NCI-H1092 (cell line): ENCODE results near the gene CPS1.

ENCODE experiments used
- DNase-seq: peaks from one replicate; lab custom pipeline; 2025; lab: John Stamatoyannopoulos, UW

The CPS1 gene

DNA sequence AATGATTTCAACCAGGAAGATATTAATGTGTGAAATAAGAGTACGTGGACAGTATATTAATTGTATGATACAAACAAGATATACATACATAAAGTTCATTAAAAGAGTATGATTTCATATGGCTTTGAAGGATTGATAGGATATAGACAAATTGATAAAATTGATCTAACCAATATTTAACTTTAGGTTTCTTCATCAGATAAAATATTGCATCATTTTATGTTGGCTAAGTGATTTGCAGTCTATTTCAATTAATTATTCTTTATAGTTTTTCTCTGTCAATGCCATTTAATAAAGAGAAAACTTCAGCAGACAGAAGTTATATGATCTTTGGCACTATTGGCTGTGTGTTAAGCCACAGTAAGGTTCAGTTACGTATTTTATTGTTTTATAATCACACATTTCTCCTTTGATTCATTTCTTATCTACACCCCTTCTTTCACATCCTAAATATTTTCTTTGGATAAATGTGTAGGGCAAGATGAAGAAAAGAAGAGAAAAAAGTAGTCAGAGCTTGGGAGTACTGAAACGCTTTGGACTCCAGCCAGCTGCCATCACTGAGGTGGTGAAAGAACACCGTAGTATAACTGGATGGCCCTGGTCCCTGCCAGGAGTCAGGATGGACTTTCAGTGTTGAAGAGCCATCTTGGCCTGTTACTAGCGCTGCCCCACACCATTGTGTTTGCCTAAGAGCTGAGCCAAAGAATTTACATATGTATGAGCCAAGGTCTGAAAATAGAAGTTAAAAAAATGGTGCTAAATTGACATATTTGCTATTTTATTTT lies 9.8 kb upstream of the CPS1 start:
- no peak for DNase-seq

DNA sequence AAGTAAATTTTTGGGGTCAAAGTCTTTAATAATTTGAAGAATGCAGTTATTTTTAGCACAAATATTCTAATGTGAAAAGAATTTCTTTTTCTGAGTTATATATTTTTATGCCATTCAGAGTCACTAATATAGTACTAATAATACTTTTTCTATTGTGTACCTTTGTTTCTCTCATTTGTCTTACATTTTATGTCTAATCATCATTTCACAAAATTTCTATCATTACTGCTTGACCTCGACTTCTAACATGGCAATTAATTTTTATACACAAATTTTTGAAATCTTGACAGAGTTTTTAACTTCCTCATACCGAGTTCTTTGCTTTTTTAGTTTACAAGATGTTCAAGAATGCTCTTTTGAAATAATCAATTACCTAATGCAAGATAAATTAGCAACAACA lies 8.4 kb upstream of the CPS1 start:
- no peak for DNase-seq

DNA sequence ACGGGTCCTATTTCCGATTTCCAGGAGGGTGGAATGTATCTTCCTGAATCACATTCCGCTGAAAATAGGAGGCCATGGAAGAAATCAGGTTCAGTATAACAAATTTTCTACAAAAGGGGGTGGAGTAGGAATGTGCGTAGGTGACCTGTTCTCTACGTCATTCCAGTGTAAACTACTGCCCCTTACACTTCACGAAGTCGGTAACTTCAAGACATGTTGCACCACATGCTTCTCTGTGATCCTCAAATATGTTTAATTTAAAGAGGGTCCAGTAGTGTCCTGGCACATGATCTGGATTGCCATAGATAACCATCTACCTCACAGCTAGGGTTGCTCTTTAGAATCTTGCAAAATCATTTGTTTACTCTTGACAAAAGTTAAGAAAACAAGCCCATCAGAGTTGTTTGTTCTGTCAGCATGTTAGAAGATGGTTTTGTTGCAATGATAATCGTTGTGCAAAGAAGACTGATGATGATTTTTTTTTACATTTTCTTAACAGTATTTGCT lies 7.5 kb upstream of the CPS1 start:
- no peak for DNase-seq

DNA sequence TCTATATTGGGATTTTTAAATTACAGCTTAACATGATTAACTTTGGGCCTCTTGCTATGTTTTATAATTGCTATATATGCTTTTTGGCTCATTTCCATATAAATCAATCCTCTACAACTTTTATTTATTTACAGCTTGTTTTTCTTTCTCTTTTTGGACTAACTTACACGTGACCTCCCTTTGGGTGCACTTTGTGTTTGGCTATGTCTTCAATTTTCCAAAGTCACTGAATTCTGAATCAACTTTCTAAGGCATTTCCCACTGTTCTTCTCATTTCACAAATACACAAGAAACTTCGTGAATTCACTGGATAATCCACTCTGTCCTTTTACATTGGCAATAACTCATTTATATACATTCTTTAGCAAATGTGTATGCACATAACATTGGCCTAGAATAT lies 5.4 kb upstream of the CPS1 start:
- no peak for DNase-seq

DNA sequence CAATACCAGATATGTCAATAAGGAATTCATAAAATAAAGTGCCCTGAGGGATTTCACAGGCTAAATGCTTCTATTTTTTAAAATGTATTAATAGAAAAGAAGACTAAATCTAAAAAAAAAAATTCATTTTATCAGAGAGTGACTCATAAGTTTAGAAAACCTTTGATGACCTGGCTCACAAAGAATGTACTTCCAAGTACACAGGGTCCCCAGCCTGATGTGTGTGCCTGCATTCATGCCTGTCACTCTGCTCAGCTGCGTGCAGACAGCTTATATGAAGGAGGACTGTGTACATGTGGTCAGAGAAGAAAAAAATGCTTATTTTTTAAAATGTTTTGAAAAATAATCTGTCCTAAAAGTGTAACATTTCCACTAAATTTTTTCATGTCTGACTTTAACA lies 3.0 kb upstream of the CPS1 start:
- DNase-seq: no peak

DNA sequence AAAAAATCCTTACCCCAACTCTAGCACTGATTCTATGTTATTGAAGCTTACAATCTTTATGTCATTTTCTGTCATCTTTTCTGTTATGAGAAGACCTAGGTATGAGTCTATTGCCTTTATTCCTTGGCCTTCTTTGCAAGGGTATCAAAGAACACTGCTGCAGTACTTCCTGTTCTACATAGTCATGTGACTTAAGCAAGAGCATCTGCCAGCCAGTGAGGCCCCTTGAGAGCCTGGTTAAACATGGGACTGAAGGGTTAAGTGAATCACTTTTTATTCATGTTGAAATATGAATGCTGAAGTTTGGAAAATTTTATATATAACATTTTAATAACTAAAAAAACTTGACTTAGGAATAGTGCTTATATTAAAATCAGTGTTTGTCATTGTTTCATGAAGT lies 844 bp upstream of the CPS1 start:
- DNase-seq: no peak

DNA sequence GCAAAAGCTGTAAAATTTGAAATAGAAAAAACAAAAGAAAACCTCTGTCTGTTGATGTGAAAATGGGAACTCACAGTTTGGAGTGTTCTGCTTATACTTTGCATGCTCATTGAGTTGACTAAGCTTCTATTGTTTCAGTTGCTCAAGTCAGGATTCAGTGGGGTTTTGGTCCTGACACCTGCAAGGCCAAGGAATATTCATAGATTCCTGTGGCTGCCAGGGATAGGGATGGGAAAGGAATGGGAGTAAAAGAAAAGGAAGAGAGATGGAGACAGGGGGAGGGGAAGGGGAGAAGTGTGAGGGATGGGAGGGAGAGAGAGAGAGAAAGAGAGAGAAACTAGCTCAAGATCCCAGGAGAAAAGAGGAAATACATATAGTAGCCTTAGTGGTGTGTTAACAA lies 1.3 kb downstream of the CPS1 start:
- DNase-seq: no peak

DNA sequence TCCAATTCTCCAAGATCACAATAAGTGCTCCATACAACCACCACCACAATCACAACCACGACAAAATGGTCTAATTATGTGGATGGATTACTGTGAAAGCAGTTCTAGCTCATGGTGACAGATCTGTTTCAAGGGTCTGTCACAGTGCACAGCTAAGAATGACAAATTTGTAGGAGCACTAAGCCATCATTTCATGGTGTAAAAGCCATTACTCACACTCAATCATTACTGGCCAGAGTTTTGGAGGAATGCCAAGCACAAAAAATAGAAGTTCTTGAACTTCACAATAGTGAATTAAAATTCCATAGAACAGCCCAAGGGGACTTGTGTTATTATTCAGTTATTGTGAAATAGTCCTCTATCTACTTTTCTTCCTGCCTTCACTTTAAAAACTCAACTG lies 2.3 kb downstream of the CPS1 start:
- no peak for DNase-seq

DNA sequence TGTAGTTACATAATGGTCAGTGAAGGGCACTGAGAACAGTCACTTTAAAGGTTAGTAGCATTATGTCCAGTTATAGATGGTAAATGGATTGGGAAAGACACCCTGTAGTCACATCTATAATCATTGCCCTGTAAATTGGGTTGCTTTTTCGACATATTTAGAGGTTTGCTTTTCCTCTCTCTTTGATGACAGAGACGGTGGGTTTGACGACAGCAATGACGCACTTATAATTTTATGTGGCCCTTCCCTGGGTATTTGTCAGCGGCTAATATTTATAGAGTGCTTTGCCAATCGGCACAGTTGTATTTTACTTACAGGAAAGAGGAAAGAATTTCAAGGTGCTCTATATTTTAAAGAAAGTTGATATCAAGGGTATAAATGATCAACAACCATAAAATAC lies 2.8 kb downstream of the CPS1 start:
- DNase-seq: no peak

DNA sequence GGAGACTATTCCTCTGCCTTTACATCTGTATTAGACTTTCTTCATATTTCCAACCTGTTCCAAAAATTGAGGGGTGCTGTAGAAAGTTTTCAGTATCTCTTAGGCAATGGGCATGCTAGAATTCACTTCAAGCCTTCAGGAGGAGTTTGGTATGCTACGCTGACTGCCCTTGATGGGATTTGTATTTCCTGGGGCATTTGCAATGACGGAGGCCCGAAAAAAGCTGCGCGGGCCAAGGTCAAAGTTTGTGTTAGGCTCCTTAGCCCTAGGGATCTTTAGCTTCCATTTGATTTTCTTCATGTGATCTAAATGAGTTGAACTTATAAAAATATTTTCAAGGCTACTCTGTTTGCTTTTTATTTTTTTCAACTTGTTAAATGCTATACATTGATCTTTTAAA lies 5.1 kb downstream of the CPS1 start:
- DNase-seq: no peak

DNA sequence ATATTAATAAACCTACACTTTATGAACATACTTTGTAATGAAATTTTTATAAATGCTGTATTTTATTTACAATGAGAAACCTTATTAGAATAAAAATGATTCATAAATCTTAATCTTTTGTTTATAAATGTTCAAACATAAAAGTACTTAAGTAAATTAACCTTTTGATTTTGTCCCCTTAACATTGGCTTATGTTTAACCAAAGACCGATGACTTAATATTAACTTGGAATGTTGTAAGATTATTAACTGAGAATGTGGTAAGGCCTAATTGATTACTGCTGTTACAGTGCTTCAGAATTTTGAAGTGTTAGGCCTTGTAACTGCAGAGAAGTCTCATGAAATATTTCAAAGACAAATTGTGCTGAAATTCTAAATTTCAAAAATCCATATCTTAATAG lies 5.7 kb downstream of the CPS1 start:
- no peak for DNase-seq

DNA sequence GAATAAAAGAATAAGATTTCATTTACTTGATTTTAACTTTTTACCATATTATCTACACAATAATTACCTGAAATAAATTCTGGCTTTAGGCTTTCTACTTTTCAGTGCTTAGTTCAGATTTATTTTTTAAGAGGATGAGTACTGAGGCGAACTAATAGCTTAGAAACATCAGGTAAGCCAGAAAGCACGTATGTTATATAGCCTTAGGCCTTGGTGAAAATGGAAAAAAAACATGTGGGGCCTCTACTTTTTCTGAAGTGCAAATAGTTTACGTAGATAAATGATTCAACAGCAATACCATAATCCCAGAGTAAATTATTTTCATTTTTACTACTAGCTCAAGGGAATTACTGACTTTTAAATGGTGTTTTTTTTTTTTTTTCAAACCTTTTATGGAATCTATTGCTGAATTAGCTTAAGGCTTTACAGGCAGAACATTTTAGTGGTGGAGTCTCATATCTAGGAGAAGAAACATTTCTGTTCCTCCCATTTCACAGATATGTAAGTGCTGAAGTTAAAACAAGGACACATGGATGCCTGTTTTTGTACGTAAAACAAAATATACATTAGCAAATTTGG lies 6.2 kb downstream of the CPS1 start:
- DNase-seq: no peak

DNA sequence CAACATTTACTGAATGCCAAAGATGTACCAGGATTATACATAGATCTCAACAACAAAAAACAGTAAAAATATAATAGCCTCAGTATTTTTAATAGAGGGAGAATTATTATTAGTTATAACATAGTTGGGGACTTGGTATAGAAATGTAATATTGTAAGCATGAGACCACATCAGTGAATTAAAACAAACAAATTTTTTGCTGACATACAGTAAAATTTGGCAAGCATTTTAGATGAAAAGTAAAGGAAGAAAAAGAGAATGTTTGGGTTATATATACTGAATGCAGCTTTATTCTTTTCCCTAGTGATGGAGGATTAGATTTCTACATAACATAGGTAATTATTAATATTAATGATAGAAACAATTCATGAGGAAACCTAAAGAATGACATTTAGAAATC lies 10.9 kb downstream of the CPS1 start:
- DNase-seq: no peak

DNA sequence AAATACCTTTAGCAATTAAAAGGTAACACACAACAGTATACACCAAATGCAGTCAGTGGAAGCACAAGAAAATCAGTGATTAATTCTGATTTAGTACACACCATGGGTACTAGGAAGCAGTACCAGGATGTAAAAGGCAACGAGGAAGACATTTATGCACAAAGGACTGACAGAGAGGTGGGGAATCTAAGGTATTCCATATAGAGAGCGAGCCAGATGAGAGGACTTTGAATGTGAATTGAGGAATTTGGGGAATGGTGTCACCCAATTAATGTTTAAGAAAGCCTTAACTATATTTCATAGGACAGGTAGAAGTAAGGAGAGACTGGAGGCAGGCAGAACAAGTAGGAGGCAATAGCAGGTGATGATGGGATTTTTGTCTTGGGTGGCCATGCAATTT lies 11.7 kb downstream of the CPS1 start:
- DNase-seq: no peak

DNA sequence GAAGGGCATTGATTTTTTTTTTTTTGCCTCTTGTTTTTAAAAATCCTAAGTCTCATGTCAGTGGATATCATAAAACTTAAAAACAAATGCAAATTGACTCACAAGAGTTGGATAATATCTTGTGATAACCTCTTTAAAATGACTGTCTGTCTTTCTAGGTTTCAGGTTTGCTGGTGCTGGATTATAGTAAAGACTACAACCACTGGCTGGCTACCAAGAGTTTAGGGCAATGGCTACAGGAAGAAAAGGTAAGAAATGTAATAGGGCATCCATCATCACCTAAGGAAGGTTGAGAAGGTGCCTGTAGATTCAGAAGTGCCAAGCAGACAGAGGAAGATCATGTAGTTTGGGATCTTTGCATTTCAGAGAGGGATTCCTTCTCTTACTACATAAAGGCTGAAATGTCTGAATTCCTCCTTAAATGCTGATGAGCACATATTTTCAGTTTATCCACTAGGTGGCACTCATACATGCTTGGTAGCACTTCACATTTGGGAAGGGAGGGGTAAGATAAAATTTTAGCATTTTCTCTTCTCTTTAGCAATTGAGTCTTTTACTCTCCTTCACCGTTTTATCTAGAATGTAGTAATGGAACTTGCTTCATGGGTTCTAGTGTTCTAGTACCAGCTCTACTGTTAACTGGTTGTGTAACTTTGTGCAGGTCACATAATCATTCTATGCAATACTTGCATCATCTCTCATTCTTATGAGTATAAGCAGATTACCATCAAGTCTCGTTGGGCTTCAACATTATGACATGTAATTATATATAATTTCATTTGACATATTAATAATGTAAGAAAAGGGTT lies 21.1 kb downstream of the CPS1 start:
- peak; percentile 11 for DNase-seq

DNA sequence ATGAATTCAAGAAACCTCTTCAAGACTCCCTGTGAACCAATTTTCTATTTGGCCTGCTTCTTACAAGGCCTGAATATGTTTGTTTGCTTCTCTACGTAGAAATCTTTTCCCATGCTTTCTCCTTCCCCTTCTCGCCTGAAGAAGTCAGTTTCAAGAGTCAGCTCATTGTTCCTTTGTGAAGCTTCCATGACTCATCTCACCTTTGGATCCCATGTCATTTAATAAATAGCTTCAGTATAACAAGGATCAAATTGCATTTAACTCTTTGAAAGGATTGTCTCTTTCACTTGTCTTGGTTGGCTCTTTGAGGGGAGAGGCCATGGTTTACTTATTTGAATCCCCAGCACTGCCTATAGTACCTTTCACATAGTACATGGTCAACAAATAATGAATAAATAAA lies 28.4 kb downstream of the CPS1 start:
- no peak for DNase-seq

DNA sequence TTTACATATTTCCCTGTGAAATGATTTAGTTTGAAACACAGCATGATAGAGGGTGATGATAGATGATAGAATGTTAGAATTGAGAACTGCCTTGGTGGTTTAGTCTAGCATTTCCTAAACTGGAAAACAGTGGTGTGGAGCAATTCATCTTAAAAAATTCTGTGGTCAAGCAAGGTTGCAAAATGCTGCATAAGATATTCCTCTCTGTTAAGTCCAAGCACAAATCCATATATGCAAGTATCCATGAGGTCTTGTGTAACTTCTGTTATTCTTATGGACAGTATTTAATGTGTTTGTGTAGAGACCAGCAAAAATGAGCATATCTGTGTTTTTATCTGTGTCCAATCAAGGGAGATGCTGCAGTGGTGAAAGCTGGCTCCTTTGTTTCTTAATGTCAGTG lies 30.0 kb downstream of the CPS1 start:
- DNase-seq: no peak

DNA sequence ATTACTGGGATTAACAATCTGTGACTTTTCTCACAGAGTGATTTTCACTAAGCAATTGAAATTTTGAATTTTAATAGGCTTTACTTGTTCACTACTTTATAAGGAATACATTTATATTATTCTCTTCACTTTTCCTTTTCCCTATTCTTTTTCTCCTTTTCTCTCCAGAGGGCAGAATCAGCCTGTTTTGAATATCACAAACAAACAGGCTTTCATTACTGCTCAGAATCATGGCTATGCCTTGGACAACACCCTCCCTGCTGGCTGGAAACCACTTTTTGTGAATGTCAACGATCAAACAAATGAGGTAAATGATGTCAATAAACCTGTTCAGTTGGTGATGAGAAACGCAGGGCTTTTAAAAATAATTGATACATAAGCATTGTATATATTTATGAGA lies 35.3 kb downstream of the CPS1 start:
- no peak for DNase-seq

DNA sequence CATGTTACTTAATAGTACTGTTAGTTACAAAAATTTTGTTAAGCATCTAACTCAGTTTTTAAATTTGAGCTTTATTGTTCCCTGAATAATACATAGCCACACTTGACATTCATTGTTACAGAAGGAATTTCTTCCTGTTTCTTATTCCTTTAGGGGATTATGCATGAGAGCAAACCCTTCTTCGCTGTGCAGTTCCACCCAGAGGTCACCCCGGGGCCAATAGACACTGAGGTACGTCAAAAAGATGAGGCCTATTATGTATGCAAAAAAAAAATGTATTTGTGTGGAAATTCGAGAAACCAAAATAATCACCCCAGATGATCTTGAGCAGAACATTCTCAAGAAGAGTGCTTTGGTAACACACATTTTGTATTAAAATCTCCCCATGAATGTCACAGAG lies 36.3 kb downstream of the CPS1 start:
- DNase-seq: no peak

DNA sequence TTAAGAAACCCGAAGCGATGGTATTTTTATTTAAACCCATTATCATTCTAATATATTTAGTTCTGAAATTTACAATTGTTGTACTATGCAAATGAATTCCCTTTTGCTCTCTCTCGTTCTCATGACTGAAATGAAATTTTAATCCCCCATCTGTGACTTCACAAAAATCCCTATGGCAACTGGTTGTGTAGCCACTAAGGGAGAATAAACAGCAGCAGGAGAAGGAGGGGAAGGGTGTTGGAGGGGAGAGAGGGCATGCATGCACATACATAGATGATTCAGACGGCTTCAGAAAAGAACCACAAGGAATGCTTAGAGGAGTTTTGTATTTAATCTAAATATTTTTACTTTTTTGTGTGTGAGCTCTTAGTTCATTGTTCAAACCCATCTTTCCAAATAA lies 36.8 kb downstream of the CPS1 start:
- DNase-seq: no peak

DNA sequence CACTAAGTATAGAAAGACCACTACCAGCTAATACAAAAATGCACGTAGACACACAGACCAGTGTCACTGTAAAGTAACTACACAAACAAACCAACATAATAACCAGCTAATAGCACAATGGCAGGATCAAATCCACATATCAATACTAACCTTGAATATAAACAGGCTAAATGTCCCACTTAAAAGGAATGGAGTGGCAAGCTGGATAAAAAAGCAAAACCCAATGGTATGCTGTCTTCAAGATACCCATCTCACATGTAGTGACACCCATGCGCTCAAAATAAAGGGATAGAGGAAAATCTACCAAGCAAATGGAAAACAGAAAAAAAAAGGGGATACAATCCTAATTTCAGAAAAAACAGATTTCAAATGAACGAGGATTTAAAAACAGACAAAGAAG lies 41.8 kb downstream of the CPS1 start:
- no peak for DNase-seq

DNA sequence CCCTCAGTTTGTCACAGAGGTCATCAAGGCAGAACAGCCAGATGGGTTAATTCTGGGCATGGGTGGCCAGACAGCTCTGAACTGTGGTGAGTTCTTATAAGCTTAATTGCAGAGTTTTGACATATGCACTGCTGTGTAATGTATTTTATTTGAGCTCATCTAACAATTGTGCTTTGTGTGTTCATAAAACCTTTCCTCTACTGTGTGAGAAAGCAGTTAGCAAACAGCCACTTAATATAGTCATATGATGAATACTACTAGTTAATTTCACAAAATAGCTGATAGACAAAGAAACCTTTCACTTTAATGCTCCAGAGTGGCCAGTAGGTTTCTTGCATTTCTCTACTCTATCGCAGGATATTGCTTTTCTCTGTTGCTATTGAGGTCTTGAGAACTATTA lies 43.1 kb downstream of the CPS1 start:
- DNase-seq: no peak

DNA sequence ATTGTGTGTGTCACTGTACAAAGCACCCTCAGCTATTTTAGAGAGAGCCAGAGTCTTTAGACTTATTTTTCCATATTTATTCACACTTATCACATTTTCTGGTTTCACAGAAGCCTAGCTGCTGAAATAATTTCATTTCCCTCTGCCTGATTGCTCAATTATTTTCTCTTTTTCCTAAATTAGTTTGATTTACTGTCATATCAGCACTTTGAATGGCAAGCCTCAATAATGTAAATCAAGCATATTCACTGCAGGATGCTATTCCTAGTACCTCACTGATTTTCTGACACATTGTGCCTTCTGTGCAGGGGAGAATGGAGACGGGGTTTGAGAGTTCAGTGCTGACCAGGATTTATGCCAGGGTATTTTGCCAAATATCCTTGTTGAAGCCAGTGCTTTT lies 48.3 kb downstream of the CPS1 start:
- DNase-seq: no peak
